Amygdala (tissue), 56 donors: ENCODE data around the gene PRADC1.
A peak's percentile ranks its signal among the peaks of the same experiment; 100 is the strongest.
"Not testable (repeated sequence)": the region's sequence is repeated elsewhere in the genome, so short reads cannot be mapped to it uniquely, and the experiment has no call there.

ENCODE experiments used
- DNase-seq, 56 donors: peaks; one replicate each; lab custom pipeline; 2025; lab: John Stamatoyannopoulos, UW

PRADC1 gene

GRCh38 chr2:73233154-73233931 is at the start of gene PRADC1:
Gene PRADC1, minus strand, starts transcription at chr2:73233239. Its CDS starts 79 bp downstream, at chr2:73233160.
- DNase-seq = peak; percentile 86 to 100 (median 98)

GRCh38 chr2:73281244-73281643 is 48.2 kb upstream of the PRADC1 start:
- DNase-seq = no peak

- no peak for DNase-seq
Measured at GRCh38 chr2:73279852-73280251, 46.8 kb upstream of the PRADC1 start.

GRCh38 chr2:73272270-73272669 is 39.2 kb upstream of the PRADC1 start:
- no peak for DNase-seq

- DNase-seq = no peak
Measured at GRCh38 chr2:73269686-73270465, 36.8 kb upstream of the PRADC1 start.

GRCh38 chr2:73268830-73269685 is 36.0 kb upstream of the PRADC1 start:
- peak in 6 of 56 donors; percentile 11 to 33 (median 22) for DNase-seq

DNA sequence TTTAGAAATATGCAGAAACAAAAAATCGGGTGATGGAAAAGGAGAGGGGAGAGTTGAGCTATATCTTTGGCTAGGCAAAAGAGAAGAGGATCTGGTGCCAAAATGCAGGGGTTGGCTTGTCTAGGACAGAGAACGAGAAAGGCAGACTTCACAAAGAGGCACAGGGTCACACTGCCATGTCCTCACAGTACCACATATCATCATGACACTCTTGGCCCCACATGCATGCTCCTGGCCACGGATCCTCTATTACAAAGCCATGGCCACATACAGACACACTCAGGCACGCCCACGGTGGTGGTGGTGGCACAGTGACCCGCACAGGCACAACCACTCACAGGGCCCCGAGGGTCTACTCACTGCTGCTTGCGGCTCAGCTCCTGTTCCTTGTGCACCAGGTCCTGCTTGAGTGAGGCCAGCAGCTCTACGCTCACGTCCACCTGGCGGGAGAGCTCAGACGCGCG is 35.4 kb upstream of the PRADC1 start:
- DNase-seq = no peak

GRCh38 chr2:73267008-73267407 is 34.0 kb upstream of the PRADC1 start:
- no peak for DNase-seq

DNA sequence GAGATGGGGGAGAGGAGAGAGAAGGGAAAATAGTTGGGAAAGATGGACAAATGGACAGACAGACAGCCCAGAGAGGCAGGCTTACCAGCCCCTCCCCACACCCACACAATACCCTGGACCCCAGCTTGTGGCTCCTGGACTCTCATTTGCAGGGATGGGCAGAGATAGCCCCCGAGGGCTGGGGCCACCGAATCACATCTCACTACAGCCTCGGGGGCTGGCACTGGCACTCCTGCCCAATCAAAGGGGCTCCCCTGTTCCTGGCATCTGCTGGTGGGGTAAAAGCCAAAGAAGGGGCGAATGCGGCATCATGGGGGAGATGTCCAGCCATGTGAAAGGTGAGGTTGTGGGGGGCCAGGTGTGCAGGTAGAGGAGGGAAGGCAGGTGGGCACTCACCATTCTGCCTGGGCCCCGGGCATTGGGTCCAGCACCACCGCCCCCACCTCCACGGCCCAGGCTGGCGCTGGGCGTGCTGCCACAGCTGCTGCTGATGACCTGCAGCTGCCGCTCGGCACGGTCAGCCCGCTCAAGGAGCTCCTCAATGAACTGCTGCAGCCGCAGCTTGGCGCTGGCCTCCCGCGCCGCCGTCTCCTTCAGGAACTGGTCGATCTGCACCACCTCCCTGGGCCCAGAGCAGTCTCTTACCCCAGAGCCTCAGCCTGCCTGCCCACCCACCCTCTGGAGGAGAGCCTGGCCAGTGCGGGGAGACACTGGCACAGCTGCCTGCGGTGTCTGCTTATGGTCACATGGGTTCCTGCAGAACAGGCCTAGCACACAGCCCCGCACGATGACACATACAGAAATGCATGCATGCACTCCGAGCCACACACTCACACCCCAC is 33.2 kb upstream of the PRADC1 start:
- peak in 8 of 56 donors; percentile 8 to 39 (median 20) for DNase-seq

DNA sequence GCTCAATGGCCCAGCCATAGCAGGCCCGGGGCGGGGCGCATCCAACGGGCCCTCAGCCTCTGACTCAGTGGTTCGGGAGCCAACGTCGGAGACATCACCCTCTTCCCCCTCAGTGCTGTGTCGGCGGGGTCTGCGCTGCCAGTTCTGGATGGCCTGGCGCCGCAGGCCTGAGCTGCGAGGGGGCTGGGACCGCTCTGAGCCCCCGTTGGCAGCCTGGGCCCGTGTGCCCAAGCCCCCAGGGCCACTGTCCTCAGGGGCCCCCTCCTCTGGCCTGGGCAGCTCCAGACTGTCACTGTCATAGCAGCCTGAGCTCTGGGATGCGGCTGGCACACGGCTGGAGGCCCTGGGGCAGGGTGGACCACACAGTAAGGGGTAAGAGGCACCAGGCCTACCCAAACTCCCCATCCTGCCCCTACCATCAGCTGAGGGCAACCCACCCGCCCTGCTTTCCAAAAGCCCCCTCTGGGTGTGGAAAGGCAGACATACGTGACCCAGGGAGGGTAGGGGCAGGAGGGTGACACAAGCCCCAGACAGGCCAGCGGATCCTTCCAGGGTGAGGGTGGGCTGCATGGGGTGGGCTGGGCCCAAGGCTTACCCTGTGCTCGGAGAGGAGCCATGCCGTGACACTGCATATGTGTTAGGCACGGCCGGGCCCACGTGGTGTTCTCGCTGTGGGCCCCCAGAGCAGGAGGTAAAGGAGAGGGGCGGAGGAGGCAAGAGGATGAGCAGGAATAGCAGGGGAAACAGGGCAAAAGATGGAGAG is 32.4 kb upstream of the PRADC1 start:
- DNase-seq = no peak

GRCh38 chr2:73264783-73265182 is 31.7 kb upstream of the PRADC1 start:
- no peak for DNase-seq

GRCh38 chr2:73264332-73264606 is 31.2 kb upstream of the PRADC1 start:
- DNase-seq = no peak

DNA sequence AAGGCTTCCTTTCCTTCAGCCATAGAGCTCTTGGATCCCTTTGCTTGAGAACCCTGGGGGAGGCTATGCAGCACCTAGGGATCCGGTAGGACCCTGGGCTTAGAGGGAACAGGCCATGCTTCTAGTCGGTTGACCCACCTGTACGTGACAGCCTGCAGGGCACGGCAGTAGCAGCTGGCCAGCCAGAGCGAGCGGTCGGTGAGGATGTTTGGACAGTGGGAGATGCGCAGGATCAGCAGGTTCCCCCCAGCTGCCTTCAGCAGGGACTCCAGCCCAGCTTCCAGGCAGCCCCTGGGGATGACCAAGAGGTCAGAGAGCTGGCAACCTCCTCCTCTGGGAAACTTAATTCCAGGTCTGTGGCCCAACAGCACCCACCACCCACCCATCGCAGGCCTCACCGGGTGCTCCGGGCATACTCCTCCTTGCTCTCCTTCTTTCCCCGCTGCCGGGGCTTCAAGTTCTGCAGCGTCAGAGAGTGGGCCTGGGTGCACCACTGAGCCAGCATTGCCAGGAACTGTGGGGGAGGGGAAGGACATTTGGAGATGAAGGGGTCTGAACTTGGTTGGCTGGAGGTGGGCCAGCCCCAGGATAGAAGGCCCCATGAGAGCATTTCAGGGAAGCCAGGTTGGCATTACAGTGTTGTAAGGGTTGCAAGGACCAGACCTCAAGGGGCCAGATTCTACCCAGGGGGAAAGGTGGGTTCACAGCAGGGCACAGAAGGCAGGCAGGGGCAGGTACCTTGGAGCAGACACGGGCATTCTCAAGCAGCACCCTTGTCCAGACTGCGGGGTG is 30.7 kb upstream of the PRADC1 start:
- no peak for DNase-seq

GRCh38 chr2:73262691-73263429 is 29.8 kb upstream of the PRADC1 start:
- not testable (repeated sequence) for DNase-seq

DNA sequence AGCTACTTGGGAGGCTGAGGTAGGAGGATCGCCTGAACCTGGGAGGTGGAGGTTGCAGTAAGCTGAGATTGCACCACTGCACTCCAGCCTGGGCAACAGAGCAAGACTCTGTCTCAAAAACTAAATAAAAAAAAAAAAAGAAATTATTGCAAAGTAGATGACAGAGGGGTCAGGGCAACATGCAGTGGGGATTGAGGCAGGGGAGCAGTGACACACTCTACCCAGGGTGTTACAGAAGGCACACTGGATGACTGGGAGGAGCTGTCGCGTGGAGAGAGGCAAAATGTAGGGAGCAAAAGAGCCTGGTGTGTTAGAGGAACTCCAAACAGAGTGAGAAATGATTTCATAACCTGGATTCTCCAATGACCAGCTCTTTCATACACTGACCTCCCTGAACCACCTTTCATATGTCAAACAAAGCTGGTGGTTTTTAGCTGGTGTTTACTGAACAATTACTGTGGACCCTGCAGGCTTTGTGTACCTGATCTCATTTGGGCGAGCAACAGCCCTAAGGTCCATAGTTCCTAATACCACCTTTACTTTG is 29.1 kb upstream of the PRADC1 start:
- no peak for DNase-seq

DNA sequence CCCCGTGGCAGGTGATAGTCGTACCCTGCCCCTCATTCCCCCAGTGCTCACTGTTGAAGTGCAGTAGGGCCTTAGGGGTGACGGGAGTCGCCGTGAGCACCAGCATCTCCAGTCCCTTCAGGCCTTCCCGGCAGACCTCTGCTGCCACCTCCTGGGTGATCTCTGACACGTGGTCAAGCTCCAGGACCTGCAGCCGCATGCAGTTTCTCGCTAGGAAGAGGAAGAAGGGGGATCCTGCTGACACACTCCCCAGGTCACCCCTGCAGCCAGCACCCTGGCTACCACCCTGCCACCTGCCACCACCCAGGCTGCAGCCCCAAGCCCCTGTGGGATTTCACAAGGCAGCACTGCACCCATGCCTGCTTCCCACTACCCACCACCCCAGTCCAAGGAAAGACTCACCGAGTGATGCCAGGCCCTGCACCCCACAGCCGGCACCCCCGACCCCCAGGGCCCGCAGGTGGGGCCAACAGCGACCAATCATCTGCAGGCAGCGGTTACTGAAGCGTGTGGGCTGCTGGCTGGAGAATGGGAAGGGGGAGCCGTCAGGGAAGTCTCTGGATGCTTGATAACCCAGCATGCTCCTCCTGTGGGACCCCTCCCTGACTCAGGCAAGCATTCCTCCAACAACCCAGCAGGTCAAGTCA is 27.4 kb upstream of the PRADC1 start:
- DNase-seq = peak in 15 of 56 donors; percentile 5 to 49 (median 23)
